HG03060 (cell line): Measurements from ENCODE around the gene MICU1.

Experiments
- ATAC-seq: cut with Tn5 transposase; IDR thresholded peaks from one replicate; pipeline ENCODE4 v1.9.1; 2021; ENCODE audit warnings: low read depth, moderate number of reproducible peaks; ENCODE audit not compliant: unreplicated experiment

The MICU1 gene

DNA sequence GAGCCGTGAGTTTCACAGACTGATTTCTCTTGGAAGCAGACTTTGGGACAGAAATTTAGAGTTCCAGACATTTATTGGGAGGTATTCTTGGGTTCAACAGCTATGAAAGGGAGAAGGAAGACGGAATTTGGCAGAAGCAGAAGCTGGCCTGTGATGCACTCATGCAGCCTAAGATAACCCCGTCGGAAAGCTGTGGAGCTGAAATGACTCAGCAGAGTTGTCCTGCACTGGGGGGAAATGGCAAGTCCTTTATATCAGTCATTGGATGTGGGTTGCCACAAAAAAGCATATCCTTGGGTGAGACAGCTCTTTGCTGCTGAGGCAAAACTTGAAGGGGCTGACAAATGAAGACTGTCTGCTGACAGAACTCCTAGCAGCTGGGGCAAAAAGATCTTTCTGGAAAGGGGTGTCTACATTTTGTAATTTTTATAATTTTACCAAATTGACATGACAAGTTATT, 11.5 kb upstream of the MICU1 start:
- ATAC-seq, result no peak

DNA sequence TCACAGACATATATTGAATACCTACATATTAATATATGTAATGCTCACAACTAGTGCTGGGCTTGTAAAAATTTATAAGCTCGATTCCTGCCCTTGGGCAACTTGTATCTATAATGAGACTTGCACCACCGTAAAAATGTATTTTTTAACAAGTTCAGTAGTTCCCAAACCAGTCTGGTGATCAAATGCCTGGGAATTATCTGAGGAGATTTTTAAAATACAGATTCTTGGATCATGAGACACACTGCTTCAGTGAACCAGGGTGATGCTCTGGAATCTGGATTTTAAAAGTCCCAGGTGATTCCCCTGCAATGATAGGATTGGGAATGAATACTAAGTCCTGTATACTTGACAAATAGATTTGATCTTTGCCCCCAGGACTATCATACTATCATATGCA, 4.3 kb upstream of the MICU1 start:
- no peak for ATAC-seq

DNA sequence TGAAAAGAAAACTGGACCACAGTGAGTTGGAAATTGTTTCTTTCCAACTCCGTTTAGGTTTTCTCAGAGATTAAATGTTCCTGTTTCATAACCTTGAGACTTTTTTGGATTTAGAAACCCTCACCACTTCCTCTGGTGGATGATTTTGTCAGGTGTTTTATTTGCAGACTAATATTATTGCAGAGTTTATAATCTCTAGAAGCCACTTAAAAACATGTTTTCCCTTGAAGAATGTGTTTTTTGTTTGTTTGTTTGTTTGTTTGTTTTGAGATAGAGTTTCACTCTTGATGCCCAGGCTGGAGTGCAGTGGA, 520 bp upstream of the MICU1 start:
- no peak for ATAC-seq

DNA sequence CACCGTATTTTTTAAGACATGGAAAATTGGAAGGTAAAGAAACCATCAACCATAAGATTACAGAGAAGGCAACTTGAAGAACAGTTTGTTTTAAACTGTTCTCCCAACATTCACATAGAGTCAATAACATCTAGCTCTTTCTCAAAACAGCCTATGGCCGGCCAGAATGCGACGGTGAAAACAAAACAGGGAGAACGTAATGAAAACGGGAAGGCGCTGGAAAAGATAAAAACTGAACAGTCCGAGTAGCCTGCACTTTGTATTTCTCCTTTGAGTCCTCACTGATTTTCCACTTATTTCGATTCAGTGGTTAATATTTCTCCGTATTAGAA, 637 bp downstream of the MICU1 start:
- no peak for ATAC-seq

DNA sequence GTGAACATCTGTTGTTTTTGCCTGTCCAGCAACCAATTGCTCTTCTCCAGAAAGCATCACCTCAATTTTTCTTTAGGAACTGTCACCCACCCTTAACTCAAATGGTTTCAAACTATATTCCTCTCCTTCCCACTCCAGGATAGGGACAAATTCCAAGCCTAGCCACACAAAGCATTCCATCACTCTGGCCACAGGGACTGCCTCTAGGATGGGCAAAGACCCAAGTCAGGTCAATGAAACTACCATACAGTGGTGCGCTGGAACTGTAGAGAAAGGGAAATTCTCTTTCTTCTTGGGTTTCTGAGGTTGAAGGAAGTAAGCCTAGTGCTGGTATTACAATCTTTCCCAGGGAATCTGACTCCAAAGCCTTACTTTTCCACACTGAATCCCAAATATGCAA, 3.6 kb downstream of the MICU1 start:
- no peak for ATAC-seq

DNA sequence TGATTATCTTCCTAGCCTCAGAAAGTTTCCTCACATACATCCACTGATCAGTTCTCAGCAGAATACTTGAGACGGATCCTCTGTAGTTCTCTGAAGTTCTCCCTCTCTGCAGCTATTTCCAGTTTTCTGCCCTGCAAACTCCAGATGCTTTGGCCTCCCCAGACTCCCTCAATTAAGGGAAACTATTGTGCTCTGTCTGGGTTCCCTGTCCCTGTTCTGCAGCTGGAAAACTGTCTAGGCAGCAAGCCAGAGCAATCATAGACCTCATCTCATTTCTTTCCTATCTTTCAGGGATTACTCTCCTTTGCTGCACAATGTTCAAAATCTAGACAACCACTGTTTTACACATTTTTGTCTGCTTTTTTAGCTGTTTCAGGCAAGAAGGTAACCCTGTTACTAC, 9.2 kb downstream of the MICU1 start:
- ATAC-seq, result no peak

DNA sequence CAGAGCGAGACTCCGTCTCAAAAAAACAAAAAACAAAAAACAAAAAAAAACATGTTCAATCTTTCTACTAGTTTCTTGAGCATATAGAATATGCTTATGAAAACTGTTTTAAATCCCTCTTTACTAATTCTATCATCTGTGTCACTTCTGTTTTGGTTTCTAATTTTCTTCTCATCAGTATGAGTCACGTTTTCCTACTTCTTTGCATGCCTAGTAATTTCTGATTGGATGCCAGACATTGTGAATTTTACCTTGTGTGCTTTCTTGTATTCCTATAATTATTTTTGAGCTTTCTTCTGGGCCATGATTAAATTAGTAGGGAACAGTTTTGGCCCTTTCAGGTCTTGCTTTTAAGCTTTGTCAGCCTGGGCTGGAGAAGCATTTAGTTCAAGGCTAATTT, 9.9 kb downstream of the MICU1 start:
- no peak for ATAC-seq

DNA sequence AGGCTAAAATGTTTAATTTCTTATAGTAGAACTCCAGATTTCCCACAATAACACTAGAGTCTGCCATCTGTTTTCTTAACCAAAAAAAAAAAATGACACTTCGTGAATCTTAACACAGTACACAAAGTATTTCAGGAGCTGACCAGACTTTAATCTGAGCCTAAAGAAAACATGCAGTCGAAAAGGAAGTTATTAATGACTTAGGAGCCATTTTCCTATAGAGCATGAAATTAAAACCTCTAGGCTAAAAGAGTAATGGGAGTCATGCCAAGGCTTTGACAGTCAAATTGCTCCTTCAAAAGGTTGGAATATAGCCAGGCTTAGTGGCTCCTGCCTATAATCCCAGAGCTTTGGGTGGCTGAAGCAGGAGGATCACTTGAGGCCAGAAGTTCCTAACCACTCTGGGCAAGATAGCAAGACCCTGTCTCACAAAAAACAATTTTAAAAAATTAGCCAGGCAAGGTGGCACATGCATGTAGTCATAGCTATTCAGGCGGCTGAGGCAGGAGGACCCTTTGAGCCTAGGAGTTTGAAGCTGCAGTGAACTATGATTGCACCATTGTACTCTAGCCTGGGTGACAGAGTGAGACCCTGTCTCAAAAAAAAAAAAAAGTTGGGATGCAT, 13.6 kb downstream of the MICU1 start:
- ATAC-seq, result no peak

DNA sequence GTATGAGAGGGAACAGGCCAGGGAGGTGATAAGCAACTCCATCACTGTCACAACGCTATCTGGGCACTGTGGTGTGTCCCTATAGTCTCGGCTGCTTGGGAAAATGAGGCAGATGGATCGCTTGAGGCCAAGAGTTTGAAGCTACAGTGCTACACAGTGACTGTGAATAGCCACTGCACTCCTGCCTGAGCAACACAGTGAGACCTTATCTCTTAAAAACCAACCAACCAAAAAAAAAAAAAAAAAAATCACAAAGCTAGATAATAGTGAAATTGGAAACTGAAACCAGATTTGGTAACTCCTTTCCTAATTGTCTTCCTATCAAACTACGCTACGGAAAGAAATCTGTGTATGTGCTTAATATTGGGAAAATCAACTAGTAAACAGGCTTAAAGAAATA, 14.1 kb downstream of the MICU1 start:
- no peak for ATAC-seq

DNA sequence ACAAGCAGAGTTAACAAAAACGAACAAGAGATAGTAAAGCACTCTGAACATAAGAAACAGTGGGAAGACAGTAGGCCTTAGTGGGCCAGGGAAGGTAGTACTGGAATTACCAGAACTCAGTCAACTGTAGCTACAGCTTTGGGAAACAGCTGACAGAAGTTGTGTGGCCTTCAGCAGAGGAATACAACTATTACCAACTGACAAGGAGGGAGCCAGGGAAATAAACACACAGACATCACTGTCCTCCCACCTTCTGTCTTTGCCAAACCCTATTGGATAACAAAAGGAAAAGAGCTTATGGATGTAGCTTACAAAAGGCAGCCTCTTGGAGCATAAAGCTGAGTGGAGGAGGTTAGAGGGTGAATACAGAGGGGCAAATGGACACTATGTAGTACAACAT, 15.4 kb downstream of the MICU1 start:
- ATAC-seq, result no peak

DNA sequence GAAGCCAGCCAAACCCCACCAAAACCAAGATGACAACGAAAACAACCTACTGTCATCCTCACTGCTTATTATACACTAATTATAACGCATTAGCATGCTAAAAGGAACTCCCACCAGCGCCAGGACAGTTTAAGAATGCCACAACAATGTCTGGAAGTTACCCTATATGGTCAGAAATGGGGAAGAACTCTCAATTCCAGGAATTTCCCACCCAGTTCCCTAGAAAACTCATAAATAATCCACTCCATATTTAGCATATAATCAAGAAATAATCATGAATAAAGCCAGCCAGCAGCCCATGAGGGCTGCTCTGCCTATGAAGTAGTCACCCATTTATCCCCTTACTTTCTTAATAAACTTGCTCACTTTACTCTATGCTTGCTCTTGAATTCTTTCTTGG, 20.8 kb downstream of the MICU1 start:
- no peak for ATAC-seq

DNA sequence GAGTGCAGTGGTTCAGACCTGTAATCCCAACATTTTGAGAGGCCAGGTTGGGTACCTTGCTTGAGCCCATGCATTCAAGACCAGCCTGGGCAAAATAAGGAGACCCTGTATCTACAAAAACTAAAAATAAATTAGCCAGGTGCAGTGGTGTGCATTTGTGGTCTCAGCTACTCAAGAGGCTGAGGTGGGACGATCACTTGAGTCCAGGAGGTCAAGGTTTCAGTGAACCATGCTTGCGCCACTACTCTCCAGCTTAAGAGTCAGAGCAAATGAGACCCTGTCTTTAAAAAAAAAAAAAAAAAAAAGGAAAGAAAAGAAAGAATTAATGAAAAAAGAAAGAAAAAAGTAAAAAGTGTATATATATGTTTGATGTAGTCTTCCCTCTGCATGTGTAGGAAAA, 24.7 kb downstream of the MICU1 start:
- ATAC-seq, result no peak

DNA sequence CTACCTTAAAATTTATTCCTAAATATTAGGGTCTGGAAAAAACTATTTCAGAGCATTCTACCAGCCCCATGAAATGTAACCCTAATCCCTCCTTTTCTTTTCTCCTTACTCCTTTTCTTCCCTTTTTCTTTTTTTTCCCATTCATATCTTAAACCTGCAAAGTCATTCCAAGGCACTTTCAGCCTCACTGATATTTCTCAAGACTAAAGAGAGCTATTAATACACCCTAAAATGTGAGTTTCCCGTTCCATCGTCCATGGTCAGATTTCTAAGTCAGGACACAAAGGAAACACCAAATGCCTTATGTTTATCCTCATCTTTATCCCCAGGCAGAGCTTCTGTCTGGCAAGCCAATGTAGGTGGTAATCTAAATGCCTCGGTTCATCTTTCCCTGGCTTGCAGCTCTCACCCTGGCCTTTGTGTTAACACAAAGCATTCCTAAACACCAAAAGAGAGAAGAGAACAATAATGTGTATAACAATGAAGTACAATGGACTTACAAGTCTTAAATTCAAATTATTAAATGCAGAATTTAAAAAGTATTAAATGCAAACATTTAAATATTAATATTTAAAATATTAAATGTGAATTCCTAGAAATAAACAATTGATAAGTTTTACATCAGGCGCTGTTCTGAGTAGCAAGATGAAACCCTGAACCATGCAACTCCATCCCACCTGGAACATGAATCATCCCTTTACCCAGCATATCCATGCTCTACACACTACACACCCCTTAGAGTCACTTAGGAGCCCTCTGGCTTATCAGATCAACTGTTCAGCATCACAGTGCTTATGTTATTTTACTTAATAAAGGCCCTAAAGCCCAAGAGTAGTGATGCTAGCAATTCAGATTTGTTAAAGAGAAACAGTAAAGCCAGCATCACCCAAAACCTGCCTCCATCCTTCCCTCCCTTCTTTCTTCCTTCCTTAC, 26.8 kb downstream of the MICU1 start:
- ATAC-seq, result no peak

DNA sequence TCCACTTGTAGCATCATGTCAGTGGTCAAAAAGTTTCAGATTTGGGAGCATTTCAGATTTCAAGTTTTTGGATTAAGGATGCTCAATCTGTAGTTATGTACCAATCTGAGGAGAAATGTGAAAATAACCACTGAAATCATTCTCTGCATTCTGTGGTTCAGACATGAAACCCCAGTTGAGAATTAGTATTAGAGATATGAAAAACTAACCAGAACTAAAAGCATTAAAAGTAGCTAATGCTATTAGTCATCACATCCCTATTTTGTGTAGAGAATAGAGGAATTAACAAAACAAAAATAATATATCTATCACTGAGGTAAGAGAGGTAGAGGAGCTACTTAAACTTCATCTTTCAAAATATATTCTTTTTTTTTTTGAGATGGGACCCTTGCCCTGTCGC, 28.0 kb downstream of the MICU1 start:
- ATAC-seq, result no peak

DNA sequence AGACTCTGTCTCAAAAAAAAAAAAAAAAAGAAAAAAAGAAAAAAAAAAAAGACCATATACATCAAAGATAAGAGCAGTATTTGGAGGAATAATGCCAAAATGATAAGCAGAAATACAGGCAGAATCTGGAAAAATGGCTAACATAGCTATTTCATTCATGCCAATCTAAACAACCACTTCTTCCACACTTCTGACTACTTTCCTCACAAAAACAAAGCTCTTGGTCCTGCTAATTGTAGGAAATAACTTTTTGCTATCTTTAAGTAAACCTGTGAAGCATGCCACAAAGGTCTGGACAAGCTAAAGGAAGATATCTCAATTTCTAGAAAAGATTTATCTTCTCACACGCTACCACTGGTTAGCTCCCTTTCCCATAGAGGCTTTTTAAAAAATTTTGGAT, 30.4 kb downstream of the MICU1 start:
- no peak for ATAC-seq

DNA sequence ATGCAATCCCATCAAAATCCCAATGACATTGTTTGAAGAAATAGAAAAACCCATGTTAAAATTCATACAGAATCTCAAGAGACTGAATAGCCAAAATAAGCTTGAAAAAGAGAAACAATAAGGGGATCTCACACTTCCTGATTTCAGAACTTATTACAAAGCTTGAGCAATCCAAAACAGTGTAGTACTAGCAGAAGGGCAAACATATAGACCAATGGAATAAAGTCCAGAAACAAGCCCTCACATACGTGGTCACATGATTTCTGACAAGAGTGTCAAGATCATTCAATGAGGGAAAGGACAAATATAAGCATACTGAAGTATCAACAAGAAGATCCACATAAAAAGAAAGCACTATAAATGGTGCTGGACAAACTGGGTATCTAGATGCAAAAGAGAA, 31.9 kb downstream of the MICU1 start:
- ATAC-seq, result no peak

DNA sequence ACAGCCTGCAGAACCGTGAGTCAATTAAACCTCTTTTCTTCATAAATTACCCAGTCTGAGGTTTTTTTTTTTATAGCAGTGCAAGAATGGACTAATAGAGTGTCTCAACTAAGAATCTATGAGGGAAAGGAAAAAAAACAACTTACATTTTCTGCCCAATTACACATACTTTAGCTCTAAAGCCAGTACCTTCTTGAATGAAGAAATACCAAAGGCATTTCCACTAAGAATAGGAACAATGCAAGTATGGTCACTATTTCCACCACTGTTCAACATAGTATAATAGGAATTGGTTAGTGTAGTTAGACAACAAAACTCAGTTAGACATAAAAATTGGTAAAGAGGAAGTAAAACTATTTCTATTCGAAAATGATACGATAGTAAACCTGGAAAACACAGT, 37.6 kb downstream of the MICU1 start:
- ATAC-seq, result no peak

DNA sequence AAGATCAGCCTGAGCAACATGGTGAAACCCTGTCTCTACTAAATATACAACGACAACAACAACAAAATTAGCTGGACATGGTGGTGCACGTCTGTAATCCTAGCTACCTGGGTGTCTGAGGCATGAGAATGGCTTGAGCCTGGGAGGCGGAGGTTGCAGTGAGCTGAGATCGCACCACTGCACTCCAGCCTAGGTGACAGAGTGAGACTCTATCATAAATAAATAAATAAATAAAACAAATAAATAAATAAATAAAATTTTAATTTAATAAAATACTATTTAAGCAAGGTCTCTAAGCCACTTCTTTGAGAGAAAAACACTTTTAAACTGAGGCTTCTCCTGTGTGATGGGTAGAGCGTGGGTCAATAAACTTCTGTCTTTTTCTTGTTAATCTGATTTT, 38.3 kb downstream of the MICU1 start:
- ATAC-seq, result no peak

DNA sequence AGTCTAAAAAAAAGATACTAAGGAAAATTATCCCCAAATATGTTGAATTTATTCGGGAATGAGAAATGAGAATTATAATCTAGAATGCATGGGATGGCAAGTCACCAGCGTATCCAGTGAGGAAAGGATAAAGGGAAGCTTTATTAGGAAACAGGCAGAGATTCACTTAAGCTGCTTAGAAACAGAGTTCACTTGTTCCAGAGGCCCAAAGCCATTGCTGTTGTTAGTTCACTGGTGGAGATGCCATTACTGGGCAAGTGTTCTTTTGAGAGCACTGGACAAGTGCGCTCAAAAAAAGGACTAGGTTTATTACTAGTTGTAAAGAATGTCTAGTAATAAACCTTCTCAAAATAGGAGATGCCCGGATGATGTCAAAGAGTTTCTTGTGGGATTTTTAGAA, 51.2 kb downstream of the MICU1 start:
- ATAC-seq, result no peak

DNA sequence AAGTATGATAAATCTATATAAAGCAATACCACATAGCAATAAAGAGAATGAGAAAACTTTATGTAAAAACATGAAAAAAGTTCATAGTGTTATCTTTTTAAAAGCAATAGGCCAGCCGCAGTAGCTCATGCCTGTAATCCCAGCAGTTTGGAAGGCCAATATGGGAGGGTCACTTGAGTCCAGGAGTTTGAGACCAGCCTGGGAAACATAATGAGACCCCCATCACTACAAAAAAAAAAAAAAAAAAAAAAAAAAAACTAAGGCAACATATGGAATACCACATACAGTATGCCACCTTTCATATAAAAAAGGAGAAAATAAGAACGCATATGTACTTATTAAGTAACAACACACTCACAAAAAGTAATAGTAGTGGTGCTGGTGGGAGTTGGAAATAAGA, 52.8 kb downstream of the MICU1 start:
- ATAC-seq, result no peak

DNA sequence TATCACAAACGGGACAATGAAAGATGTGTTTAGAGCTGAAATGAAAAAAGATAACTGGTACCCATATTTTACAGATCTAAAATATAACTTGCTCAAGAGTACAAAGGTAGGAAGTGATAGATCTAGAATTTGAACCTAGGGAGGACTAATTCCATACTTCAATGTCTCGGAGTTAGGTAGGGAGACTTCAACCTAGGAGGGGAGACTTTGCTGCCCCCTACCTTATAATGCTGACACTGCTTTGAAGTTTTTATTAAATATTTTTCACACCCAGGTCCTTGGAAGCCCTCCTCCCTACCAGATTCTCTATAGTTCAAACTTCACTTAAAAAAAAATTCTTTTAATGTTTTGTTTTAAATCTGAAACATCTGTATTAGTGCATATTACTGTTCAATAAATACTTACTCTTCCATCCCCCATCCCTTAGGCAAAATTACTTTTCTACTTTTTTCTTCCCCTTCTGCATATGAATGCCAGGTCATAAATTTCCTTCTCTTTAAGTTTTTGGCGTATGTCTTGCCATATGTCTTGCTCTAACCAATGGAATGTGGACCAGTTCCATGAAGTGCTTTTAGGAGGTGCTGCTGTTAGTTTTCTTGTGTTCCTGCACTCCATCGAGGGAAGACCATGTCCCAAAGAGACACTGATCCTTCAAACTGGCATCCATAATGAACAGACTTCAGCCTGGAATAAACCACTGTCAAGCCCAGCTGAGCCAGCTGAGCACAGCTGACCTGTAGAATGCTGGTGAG, 57.8 kb downstream of the MICU1 start:
- no peak for ATAC-seq

DNA sequence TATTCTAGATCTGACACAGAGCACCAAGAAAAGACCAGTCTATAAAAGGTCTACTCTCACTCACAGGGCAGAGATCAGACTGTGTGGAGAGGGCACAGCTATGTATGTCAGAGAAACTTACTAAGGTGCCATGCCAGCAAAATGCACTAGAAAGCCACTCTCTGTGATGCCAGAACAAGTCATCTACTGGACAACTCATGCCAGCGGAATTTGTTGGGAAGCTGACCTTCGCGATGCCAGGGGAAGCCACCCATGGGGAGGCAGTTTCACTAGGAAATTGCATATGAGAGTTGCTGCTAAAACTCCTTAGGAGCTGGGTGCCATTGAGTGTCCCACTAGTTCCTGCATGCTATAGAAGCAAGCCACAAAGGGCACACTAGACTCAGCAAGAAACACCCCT, 58.5 kb downstream of the MICU1 start:
- no peak for ATAC-seq
